HG03196 (cell line): ENCODE measurements around the gene THUMPD3.

Experiments
- ATAC-seq: cut with Tn5 transposase; IDR thresholded peaks from one replicate; pipeline ENCODE4 v1.9.1; 2021; ENCODE audit not compliant: unreplicated experiment

The THUMPD3 gene

GRCh38 chr3:9396632-9397331, 33.9 kb downstream of the THUMPD3 start:
- ATAC-seq, result peak; percentile 73

- peak; percentile 49 for ATAC-seq
Observed at GRCh38 chr3:9397332-9397905, 34.6 kb downstream of the THUMPD3 start, which contains the start of gene SETD5. Gene SETD5 (plus strand): TSS chr3:9397615. CDS start chr3:9428939, 31,324 bp downstream.

GRCh38 chr3:9397906-9398699, 35.2 kb downstream of the THUMPD3 start:
- ATAC-seq, result no peak

- ATAC-seq, result no peak
Observed at GRCh38 chr3:9398700-9399336, 36.0 kb downstream of the THUMPD3 start.

DNA sequence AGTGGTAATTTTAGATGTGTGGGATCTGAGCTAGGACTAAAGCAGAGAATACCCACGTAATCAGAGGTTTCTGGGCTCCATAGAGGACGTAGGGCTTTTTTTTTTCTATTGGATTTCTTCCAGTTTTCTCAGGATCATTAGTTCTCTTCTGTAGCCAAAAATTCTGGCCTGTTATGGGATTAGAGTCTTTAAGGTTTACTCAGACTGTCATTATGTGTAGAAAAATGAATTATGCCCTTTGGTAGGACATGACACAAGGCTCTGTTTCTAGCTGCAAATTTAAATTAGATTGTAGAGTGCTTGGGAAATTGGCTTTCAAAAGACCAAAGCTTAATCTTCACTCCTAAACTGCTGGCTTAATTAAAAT, 36.5 kb downstream of the THUMPD3 start:
- no peak for ATAC-seq

GRCh38 chr3:9399746-9400145, 36.9 kb downstream of the THUMPD3 start:
- ATAC-seq, result no peak

DNA sequence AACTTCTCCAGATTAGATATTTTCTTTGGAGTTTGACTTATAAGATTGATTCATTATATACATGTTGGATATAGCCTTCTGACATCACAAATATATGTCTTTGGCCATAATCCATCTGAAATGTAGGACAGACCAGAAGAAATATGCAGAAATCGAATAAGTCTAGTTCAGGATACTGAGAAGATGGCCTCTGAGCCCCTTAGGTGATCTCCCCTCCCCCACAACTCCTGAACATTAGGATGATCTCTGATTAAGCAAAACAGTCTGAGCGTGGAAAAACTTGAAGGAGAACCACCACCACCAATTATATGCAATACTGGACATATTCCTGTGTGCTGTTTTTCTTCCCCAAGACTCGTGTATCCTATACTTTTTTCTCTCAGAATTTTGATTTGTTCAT, 37.8 kb downstream of the THUMPD3 start:
- ATAC-seq, result no peak

DNA sequence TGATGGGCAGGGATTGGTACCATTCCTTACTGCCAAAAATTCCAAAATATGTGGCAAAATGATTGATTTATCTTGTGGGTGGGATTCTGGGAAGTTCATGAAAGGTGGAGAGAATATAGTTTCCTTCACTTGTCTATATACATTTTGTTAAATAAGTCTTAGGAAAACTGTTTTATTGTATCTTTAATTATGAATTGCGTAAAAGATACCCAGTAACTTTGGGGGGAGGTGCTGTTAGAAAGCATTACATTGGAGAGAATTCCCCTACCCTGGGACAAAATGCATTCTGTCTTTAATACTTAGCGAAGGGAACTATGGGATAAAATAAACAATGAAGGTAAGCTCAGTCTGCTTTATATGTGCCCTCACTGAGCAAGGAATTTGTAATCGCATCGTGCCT, 39.1 kb downstream of the THUMPD3 start:
- no peak for ATAC-seq

DNA sequence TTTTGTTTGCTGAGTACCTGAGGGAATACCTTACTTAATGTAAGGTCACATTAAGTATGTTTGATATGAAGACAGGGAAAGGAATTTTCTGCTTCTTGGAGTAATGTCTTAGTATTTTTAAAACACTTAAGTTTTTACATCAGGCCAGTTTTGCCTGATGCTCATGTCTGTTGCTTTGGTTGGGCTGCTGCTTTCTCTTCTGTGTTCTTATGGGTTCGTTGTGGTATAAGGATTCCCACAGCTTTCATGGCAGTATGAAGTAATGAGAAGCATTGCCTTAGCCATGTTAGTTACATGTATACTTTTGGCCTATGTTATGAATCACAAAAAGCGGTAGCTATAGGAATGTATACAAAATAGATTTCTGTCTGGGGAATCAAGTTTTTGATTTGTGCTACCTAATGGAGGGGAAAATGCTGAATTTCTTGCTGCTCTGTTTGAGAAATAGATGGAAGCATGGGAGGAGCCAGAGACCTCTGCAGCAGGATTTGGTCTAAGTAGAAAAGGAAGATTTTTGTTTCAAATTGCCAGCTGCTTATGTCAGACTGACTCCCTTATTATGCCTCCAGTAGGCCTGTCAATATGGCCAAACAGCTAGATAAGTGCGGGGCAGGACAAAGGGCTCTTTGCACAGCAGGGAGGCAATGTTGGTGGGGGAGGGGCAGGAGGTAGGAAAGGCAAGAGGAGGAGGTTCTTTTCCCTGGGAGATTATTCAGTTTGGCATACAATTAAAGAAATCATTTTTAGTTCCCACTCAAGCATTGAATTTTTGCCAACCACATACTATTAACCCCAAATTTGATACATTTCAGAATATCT, 39.8 kb downstream of the THUMPD3 start:
- no peak for ATAC-seq

DNA sequence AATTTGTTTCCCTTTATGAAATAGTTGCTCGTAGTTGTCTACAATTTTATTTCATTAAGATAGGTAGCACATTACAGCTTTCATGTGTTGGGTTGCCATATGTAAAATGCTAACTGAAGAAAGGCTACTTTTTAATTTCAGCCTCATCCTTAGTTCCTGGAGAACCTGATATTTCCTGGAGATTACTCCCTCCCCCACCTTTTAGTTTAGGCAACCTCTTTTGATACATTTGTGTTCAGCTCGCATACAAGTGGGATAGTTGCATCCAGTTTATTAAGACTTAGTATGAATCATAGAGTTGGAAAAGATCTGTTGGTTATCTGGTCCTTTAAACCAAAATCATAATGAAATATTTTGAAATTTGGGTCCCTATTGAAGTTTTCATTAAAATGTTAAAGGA, 40.6 kb downstream of the THUMPD3 start:
- no peak for ATAC-seq

DNA sequence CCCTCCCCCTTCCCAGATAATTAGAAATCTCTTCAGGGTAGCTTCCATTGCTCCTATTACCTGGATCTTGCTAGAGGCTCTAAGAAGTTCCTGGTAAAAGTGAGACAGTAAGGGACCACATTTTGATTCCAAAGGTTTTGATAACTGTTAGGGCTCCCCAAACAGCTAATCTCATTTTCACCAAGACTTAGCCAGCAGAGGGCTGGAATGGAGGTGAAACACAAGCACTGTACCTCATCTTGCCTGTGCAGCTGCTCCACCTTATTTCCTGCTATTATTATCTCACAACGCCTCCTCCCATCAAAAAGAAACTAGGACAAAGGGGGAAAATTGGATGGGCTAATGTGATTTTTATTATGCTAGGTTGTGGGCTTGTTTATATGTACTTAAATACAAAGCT, 41.8 kb downstream of the THUMPD3 start:
- ATAC-seq, result no peak

DNA sequence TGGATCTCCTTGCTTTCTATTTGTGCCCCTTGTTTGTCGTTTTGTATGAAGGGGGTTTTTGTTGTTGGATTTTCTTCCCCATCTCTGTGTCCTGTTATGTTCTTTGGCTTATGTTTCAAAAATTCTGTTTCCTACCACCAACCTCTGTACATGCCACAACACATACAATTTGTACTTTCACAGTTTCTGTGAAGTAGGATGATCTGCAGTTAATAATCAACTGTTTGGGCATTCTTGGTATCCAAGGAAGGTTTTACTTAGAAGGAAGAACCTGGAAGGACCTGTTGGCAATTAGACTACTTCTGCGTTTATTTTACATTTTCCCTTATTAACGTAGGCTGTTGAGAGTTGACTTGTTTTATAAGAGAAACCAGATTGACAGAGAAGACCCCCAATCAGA, 42.9 kb downstream of the THUMPD3 start:
- ATAC-seq, result no peak

DNA sequence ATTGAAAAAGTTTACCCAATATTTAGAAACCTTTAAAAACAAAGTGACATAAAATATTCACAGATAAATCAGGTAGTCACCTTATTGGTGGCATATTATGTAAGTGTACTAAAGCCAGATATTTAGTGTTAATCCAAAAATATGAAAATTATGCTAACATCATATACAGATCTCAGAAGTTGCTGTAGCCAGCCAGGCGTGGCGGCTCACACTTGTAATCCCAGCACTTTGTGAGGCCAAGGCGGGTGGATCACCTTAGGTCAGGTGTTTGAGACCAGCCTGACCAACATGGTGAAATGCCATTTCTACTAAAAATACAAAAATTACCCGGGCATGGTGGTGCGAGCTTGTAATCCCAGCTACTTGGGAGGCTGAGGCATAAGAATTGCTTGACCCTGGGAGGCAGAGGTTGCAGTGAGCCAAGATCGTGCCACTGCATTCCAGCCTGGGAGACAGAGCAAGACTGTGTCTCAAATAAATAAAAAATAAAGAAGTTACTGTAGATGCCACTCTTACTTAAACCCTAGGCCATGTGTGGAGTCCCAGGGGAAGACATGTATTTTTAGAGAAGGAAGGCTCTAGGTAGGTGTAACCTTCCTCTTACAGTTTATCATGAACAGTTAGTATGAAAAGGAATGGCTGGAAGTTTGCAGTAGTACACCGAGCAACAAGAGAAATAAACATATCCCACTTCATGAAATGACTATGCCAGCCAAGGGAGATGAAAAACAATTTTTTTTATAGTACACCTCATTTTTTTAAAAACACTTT, 44.2 kb downstream of the THUMPD3 start:
- ATAC-seq, result no peak

DNA sequence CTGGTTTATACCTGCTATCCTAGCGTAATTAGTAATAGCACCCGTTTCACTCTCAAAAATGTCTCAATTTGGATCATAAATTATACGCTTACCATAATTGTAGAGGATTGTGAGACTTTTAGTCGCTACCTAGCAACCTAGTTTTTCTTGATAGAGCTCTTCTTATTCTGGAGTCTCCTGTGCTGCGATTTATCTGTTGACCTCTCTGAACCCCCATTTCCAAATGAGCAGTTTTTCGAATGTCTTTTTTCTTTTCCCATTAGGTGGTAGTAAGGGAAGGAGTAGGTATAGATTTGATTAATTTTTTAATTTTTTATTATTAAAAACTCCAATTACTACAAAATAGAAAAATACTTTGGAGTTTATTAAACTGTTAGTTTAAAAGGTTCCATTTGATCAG, 45.2 kb downstream of the THUMPD3 start:
- ATAC-seq, result no peak

DNA sequence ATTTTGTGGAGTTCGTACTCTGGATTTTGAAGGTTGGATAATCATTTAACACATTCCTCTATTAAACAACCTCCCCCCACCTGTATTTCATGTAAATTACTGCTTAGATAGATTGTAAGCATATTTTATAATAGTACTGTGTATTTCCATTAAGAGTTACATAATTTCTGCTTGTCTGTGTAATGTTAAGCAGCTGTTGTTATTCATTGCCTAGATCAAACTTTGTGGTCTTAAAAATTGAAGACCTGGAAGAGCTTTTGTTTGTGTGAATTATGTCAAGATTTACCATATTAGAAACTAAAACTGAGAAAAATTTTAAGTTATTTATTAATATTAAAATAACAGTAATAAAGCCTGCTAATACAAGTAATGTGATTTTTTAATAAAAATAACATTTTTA, 45.7 kb downstream of the THUMPD3 start:
- ATAC-seq, result no peak

- ATAC-seq, result no peak
Observed at GRCh38 chr3:9409981-9410854, 47.4 kb downstream of the THUMPD3 start.

DNA sequence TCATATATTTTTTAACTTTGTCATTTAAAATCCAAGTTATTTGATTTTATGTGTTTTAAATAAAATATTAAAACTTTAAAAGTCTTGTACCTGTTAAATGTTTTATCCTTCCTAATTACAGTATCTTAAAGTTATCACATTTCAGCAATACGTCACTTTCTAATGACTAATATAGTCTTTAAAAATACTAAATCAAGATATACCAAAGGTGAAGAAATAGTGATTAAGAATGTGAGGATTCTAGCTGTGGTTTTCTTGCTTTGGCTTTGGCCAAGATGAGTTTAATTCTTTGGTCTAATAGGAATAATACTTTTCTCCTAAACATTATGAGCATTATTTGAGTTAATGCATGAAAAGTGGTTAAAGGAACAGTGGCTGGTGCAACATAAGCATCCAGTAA, 48.4 kb downstream of the THUMPD3 start:
- no peak for ATAC-seq

- no peak for ATAC-seq
Observed at GRCh38 chr3:9412293-9412692, 49.4 kb downstream of the THUMPD3 start.

- no peak for ATAC-seq
Observed at GRCh38 chr3:9414826-9415225, 52.0 kb downstream of the THUMPD3 start.
